Stimulated activated CD4-positive, alpha-beta T cell treated with anti-CD3 and anti-CD28 coated beads, Interleukin-1b, Interleukin-23, amount 100 ng/mL, for 4 hours (primary cell): ENCODE results near the gene TMEM115.

Experiments used
- DNase-seq, 2 donors: peaks; one replicate each; pipeline ENCODE4 v3.0.0-alpha.2; 2020; ENCODE audit warnings: low read depth in 2 of 2

Gene TMEM115

DNA sequence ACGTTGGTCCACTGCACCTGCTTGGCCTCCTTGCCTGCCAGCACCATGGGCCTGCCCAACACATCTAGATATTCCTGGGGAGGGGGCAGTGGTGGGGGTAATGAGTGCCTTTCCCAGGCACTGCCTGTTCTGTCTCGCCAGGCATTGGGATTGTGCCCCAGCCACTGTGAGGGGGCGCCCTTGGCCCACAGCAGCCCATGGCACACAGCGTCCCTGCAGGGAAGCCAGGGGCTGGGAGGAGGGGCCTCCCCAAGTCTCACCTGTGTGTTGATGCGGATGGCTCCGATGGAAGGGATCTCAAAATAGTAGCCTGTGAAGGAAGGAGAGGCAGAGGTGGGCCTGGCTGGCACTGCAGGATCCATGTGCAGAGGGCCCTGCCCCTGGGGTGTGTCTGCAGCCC is 18.7 kb upstream of the TMEM115 start:
- DNase-seq, result no peak

DNA sequence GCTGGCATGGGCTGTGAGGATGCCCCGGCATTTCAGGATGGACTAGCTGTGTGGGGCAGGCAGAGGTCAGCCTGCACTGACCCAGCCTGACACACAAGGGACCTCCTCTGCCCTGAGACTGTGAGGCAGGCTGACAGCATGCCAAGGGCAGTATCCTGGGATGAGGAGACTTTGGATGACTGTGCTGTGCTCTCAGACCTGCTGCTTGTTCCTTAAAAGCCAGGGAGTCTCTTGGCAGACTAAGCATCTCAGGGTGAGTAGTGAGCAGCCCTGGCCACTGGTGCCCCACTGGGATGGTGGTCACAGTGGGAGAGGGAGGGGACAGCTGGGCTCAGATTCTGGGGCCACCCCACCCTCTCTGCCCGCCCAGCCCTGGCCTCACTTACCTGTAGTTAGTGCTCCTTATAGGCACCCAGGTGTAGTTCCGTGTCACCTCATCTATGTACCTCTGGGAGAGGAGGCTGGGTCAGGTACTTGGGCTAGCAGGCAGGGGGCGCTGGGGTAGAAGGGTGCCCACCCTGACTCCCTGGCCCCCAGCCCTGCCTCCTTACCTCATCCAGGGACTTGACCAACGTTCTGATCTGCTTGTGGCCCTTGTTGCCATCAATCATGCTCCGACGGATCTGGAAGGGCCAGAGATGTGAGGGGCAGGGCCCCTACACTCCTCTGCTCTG is 16.1 kb upstream of the TMEM115 start:
- no peak for DNase-seq

DNA sequence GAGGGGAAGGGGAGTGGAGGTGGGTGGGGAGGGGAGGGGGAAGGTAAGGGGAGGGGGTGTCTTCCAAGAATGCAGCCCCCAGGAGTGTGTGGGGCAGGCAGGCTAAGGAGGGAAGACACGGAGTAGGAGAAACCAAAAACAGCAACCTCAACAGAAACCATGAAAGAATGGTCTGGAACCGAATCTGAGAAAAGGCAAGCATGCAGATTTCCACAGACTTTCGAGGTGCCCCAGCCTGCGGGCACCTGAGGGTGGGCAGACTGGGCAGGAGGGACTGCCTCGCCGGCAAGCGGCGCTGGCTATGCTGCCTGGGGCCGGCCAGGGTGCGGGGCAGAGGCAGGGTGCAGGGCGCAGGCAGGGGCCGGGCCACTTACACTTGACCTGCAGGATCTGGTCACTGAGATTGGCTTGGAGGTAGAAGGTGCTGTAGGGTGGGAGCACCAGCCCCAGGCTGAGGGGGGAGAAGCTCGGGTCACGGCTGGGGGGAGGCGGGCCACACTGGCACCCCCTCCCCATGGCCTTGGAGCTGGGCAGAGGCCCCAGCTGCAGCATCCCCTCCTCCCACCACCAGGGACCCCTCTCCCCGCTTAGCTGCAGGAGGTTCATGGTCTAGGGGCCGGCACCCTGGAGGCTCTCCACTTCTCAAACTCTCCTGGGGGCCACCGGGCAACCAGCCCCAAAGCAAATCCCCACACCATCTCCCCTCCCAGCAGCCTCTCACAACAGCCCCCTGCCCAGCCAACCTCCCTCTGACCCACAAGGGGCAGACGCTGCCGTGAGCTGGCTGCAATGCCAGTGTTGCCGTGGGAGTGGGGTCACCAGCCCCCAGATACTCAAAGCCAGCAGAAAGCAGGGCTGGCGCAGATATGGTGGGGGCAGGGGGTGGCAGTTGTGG is 15.3 kb upstream of the TMEM115 start:
- DNase-seq, result no peak

DNA sequence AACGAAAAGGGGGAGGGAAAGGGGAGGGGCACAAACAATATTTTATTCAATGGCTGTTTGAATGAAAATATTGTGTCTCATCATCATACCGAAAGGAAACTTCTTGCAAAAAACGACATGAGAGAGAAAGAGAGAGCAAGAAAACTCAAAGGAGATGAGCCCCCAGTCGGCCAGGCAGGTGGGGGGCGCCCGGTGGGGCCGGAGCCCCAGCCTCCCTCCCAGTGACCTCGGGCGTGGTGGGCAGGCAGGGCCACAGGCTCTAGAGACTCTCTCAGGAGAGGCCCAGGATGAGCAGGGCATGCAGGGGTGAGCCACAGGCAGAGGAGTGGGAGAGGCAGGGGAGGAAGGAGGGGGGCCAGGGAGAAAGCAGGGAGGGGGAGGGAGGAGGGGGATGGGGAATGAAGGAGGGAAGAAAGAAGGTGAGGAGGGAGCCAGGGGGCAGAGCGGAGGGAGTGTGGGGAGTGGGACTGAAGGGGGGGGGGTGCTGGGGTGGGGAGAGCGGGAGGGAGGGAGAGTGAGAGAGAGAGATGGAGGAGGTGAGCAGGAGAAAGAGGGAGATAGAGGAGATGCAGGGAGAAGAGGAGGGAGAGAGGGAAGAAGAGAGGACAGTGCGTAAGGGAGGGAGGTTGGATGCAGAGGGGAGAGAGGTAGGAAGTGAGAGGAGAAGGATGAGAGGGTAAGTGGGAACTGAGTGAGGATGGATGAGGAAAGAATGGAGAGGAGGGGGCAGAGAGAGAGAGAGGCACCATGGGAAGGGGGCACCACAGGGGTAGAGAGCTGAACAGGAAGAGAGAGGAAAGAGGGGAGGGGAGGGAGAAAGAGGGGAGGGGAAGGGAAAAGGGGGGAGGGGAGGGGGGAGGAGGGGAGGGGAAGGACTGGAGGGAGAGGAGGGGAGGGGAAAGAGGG is 14.1 kb upstream of the TMEM115 start:
- no peak for DNase-seq

DNA sequence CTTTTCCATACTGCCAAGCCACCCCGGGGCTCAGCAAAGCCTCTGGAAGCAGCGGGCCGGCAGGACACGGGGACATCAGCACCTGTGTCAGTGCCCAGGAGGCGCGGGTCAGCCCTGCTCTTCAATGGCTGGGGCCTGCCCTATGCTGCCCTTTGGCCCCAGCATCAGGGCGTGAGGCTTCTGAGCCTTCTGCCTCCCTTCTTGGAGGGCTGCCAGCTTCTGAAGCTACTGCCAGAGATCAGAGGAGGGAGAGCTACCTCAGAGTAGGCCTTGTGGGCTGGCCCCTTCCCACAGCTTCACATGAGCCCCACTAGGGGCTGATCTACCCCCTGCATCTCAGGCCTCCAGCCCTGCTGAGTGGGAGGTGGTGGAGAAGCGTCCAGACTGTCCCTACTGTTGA is 13.0 kb upstream of the TMEM115 start:
- no peak for DNase-seq

DNA sequence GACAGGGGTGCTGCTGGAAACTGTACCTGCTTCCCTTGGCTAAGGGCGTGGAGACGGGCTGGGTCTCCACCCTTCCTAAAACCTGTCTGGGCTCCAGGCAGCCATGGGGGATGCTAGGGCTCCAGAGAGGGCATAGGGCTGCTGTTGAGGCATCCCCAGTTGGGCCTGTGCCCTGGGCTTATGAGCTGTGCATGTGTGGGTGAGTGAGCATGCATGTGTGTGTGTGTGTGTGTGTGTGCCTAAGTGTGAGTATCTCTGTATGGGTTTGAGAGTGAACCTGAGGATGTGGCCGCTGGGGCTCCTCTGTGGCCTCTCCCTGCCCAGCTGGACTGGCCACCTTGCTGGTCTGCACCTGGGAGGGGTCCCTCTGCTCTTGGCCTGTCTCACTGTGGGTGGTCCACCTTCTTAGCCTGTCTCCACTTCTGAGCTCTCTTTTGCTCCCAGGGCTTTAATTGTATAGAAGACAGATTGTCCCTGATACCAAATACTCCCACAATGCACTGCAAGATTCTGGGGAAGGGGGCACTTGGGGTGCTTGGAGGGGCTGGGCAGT is 11.9 kb upstream of the TMEM115 start:
- no peak for DNase-seq

DNA sequence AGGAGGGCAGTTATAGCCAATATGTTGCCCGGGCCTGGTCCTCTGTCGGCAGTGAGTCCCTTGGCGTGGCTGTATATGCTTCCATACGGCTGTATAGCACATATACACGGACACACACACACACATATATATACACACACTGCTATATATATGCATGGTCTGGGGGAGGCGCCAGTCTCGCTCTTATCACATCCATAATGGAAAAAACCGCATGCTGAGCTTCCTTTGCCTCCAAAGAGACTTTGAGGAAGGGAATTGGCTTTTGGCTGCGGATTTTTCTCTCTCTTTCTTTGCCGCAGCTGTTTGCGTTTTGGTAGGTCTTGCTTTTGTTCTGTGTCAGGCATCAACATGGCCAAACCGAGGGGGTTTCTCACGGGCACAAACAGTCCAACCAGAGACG is 11.3 kb upstream of the TMEM115 start:
- DNase-seq, result no peak

DNA sequence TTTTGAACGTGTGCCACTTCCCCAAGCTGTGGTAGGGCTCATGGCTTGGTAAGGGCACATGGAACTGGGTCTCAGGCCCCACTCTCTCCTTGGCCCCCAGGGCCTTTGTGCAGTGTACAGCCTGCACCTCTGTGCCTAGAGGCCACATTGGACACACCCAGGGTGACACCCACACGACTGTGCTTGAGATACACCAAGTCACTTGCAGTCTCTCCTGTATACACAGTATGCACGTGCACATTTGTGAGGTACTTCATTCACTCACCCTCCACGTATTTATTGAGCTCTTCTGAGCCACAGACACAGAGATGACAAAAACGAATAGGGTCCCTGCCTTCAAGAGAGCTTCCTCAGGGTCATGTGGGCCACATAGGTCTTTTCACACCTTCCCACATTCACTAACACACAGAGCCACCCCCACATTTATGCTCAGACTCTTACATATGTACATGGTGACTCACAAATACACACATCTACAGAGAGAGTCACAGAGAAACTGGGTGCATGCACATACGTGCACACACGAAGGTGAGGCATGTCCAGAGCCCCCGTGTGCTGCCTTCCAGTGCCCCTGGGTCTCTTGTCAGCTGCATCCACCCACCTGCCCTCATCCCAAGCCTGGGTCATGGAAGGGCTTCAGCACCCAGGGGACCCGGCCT is 9.8 kb upstream of the TMEM115 start:
- DNase-seq, result no peak

DNA sequence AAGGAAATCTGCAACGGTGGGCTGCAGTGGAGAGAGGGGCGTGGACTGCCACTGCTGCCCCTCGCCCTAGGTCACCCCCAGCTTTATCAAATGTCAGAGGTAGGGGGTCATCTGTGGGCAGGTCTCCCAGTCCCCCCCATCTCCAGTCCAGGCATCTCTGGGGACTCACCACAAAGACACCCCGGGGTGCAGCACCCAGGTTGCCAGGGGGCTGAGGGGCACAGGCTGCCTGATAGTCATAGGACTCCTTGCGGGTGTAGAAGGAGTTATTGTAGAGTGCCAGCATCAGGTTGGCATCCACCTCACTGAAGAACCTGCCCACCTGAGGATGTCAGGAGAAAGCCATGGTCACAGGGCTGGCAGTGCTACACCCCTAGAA is 6.5 kb upstream of the TMEM115 start:
- DNase-seq, result no peak

DNA sequence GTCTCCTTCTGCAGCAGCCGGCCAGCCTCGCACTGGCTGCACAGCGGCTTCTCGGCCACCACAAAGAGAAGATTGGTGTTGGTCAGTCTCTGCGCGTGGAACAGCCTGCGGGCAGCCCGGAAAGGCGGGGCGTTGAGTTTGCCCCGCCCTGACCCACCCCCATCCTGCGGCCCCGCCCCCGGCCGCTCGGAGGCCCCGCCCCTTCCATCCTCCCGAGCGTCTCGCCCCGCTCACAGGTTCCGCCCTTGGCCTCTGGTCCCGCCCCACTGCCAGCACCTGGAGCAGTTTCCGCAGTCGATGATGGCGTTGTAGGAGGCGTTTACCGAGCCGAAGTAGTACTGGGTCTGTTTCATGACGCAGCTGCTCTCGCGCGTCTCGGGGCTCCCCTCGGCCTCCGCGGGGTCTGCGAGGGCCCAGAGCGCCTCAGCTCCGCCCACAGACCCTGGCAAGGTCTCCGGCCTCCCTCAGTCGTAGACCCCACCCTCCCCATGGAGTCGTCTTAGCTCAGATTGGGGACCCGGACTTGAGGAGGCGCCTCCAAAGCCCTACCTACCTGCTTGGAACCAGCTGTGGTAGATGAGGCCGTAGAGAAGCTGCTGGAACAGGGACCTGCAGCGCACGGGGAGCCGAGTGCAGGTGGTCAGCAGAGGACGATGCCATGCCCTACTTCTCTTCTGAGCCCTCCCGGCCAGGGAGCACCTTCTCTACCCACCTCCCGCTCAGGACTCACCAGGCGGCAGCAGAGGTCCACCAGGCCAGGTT is 5.9 kb upstream of the TMEM115 start:
- DNase-seq, result peak; percentile 91 to 95

DNA sequence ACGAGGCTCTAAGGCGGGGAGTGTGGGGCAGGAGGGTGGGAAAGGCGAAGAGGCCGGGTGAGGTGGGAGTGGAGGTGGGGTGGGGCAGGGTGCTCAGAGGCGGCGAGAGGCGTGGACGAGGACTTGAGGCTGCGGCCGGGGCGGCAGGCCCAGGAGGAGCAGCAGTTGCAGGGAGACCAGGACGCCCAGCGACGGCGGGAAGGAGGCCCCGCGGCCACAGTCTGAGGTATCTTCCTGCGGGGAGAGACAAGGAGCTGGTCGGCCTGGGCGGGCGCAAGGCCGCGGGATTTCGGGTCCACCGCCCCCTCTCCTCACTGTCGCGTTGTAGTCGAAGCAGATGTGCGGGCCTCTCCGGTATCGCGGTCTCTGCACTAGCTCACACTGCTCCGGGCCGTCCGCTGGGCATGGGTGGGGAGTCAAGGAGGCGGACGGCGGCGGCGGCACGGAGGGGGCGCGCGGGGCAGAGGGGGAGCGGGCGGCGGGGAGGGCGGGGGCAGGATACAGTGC is 5.3 kb upstream of the TMEM115 start:
- DNase-seq, result no peak

DNA sequence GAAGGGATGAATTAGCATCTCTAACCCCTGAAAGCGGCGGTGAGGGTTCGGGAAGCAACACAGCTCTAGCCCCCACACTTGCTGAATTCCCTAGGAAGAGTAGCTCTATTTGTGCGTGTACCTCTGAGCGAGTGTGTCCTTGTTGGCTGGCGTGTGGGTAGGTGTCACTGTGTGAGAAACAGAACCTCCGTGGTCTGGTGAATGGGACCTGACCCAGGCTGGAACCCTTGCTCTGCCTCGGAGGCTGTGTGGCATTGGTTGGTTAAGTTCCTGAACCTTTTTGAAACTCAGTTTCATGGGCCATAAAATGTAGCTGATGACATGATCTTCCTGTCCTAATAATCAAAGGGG is 414 bp upstream of the TMEM115 start:
- DNase-seq, result no peak

DNA sequence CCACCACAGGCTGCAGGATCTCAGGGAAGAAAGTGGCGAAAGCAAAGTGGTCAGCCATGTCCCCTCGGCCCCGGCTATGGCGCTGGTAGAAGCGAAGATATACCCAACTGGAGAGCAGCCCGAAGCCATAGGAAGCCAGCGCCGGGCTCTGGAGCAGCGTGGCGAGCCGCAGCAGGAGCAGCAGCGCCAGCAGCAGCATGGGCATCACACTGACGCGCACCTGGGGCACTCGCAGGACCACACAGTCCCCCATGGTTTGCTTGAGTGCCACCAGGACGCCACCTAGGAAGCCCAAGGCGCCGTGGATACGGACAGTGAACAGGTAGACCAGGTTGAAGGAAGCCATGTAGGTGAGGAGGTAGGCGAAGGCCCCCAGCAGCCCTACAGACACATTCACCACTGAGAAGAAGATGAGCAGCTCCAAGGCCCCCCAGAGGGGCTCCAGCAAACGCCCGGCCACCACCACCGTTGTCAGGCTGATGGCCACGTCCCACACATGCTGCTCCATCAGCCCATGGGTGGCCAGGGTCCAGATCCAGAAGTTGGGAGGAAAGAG is 888 bp downstream of the TMEM115 start:
- no peak for DNase-seq

DNA sequence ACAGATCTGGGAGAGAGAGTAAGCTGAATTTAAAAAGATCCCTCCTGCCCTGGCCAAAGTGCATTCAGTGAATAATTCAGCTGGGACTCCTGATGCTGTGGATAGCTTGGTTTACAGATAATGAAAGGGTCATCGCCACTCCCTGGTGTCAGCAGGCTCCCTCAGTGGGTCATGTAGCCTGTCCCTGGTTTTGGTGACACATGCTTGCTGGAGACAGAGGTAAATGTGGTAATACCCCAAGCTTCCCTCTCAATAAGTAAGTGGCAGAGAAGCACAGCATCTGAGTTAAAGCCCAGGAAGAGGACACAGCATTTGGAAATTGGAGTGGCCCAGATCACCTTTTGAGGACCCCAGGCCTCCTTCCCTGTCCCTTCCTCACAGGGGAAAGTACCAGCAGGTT is 1.8 kb downstream of the TMEM115 start:
- DNase-seq, result no peak

DNA sequence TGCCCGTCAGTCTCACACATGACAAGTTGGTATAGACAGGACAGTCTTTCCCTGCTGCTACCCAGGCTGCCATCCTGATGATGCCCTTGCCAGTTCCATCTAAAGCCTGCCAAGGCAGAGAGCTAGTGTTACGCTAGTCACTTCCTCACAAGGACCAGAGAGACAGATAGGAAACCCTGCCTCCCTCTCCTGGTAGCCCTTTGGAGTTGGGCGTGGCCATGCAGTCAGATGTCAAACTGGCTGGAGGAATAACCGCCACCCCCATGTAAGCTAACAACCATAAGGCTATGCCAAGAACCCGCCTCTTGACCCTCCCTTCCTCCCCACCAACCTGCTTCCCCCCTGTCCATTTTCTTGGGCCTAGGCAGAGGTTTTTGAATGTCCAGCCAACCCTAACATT is 2.8 kb downstream of the TMEM115 start:
- DNase-seq, result no peak

DNA sequence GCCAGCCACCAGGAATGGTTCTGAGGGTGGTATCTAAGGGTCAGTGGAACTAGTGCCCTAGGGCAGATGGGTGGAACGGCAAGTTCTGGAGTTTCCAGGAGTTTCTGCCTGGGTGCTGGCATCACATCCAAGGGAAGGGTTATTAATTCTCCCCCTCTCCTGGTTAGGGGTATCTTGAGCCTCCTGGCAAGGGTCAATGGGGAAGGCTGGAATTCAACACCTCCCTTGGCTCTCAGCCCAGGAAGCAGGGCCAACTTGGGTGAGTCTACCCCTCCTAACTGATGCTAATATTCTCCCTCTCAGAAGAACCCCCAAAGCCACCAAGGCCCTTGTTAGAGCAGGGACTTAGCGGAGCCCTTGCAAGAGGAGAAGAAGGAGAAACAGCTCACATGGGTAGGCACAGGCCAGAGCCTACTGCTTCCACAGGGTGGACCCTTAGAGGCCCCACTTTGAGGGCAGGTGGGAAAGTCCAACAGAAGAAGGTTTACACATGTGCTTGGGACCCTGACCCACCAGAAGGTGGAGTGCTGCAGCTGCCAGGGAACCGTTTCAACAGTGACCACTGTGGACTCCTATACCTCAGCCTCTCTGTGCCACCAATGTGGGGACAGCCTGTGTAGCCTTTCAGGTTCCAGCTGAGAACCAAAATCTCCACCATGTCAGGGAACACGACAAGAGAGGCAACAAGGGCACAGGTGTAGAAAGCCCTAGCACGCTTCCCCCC is 3.3 kb downstream of the TMEM115 start:
- no peak for DNase-seq

DNA sequence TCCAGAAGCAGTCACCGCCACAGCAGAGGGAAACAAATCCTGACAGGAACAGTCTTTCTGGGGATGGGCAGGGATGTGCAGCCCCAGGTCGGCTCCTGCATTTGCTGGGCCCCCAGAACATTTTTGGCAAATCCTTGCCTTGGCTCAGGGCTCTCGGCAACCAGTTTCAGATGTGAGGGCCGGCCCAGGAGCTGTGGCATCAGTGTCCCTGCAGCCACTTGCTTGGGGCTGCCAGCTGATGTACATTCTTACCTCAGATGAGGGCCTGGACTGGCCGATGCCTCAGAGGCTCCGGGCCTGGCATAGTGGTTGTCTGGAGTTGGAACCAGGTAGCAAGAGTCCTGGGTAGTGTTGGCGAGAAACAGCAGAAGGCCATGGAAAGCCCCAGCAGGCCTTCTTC is 4.5 kb downstream of the TMEM115 start:
- DNase-seq, result no peak

DNA sequence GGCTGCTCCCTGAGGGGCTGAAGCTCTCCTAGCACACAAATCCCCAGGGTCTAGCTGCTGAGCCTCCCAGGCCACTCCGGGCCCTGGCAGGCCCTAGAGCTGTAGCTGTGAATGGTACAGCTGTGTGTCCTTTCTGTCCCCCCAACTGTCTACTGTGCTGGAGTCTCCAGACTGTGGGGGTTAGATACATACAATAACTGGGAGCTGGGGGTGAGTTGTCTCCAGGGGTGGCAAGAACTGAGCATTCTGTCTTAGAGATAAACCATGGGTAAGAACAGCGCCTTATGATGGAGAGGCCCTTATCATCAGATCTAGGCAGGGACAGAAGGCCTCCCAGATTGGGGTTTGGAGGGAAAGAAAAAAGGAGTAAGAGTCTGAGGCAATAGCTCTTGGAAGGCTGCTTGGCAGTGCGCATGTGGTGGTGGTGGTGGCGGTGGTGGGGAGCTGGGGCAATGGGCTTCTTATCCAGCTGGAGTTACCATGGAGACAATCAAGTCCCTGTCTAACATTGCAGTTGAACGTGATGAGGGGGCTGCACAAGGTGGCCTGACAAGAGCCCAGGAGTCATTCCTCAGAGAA is 5.0 kb downstream of the TMEM115 start:
- DNase-seq, result no peak
